GM21723 (cell line): ENCODE data around the gene THAP5.

Experiments used
- ATAC-seq: cut with Tn5 transposase; IDR thresholded peaks from one replicate; pipeline ENCODE4 v1.9.1; 2021; ENCODE audit warnings: mild to moderate bottlenecking, moderate library complexity; ENCODE audit not compliant: unreplicated experiment

The THAP5 gene

GRCh38 chr7:108569381-108570145 is at the start of gene THAP5, which contains the start of gene DNAJB9:
TSS of gene THAP5 (minus strand) at chr7:108569706. CDS start at chr7:108569569, 137 bp downstream.
TSS of gene DNAJB9 (plus strand) at chr7:108569874. CDS start at chr7:108571727, 1,853 bp downstream.
- peak; percentile 95 for ATAC-seq

GRCh38 chr7:108618056-108618455 is 48.5 kb upstream of the THAP5 start:
- no peak for ATAC-seq

GRCh38 chr7:108614896-108615295 is 45.4 kb upstream of the THAP5 start:
- ATAC-seq: no peak

GRCh38 chr7:108613949-108614381 is 44.5 kb upstream of the THAP5 start:
- ATAC-seq: no peak

- ATAC-seq: peak; percentile 93
Measured at GRCh38 chr7:108613147-108613948, 43.8 kb upstream of the THAP5 start.

GRCh38 chr7:108611268-108611667 is 41.8 kb upstream of the THAP5 start:
- no peak for ATAC-seq

GRCh38 chr7:108609643-108610042 is 40.1 kb upstream of the THAP5 start:
- no peak for ATAC-seq

- no peak for ATAC-seq
Measured at GRCh38 chr7:108605559-108606201, 36.2 kb upstream of the THAP5 start.

- ATAC-seq: no peak
Measured at GRCh38 chr7:108604307-108605077, 35.0 kb upstream of the THAP5 start.

GRCh38 chr7:108603656-108604306 is 34.3 kb upstream of the THAP5 start:
- no peak for ATAC-seq

- no peak for ATAC-seq
Measured at GRCh38 chr7:108600399-108600798, 30.9 kb upstream of the THAP5 start.

GRCh38 chr7:108598914-108599580 is 29.5 kb upstream of the THAP5 start:
- ATAC-seq: no peak

- ATAC-seq: no peak
Measured at GRCh38 chr7:108598153-108598552, 28.6 kb upstream of the THAP5 start.

- ATAC-seq: peak; percentile 79
Measured at GRCh38 chr7:108596560-108596959, 27.1 kb upstream of the THAP5 start.

- ATAC-seq: no peak
Measured at GRCh38 chr7:108592646-108593201, 23.2 kb upstream of the THAP5 start.

GRCh38 chr7:108590606-108591005 is 21.1 kb upstream of the THAP5 start:
- ATAC-seq: no peak

GRCh38 chr7:108589874-108590273 is 20.4 kb upstream of the THAP5 start:
- no peak for ATAC-seq

- ATAC-seq: no peak
Measured at GRCh38 chr7:108589199-108589598, 19.7 kb upstream of the THAP5 start.

- no peak for ATAC-seq
Measured at GRCh38 chr7:108586274-108586710, 16.8 kb upstream of the THAP5 start.
